Activated CD4-positive, alpha-beta memory T cell treated with anti-CD3 and anti-CD28 coated beads for 36 hours (primary cell): ENCODE data around the gene SCO1. TPM values are rescaled to one million over a fixed set of nuclear protein-coding genes. Genes with fewer than 3 reads are reported as not detected.
"Not testable (repeated sequence)": the region's sequence is repeated elsewhere in the genome, so short reads cannot be mapped to it uniquely, and the experiment has no call there.

Experiments
- CTCF ChIA-PET: fragments of 350-600 bp; sonication (Branson Sonifier 250); formaldehyde crosslinking; loops from one replicate; lab custom pipeline; 2021; ENCODE audit warnings: antibody characterized with exemption, inconsistent platforms; lab: Charles Lee
- POLR2A ChIA-PET: fragments of 350-600 bp; sonication (Branson Sonifier 250); formaldehyde crosslinking; loops from one replicate; lab custom pipeline; 2021; ENCODE audit warnings: antibody characterized with exemption; lab: Charles Lee
- DNase-seq: peaks from one replicate; pipeline ENCODE4 v3.0.0-alpha.2; 2020
- H3K27ac Mint-ChIP-seq: one replicate; pipeline ENCODE4 v1.8.0; 2021; ENCODE audit warnings: mixed read lengths
- H3K27me3 Mint-ChIP-seq: one replicate; pipeline ENCODE4 v1.8.0; 2021; ENCODE audit warnings: mixed read lengths
- H3K36me3 Mint-ChIP-seq: one replicate; pipeline ENCODE4 v1.8.0; 2021; ENCODE audit warnings: mixed read lengths
- H3K4me1 Mint-ChIP-seq: one replicate; pipeline ENCODE4 v1.8.0; 2021; ENCODE audit warnings: low read depth, mixed read lengths
- H3K4me3 Mint-ChIP-seq: one replicate; pipeline ENCODE4 v1.8.0; 2021; ENCODE audit warnings: mild to moderate bottlenecking, mixed read lengths
- H3K9me3 Mint-ChIP-seq: one replicate; pipeline ENCODE4 v1.8.0; 2021; ENCODE audit warnings: mixed read lengths
- intact Hi-C: fragments of 100-400 bp; cut with micrococcal nuclease; formaldehyde crosslinking; loops from one replicate; pipeline ENCODE4 v1.15.1; 2023
- total RNA-seq, 2 experiments: library from RNA; stranded (reverse); gene quantifications; one replicate each; pipeline ENCODE4 v1.2.3, GENCODE V29; 2021

The SCO1 gene
- total RNA-seq, 2 experiments from 2014 or later, result 34.6 to 36.4 TPM

GRCh38 chr17:10718547-10718946 is 21.2 kb upstream of the SCO1 start:
- no peak overlapping the region for H3K27ac Mint-ChIP-seq
- H3K4me3 Mint-ChIP-seq, result no peak overlapping the region
- POLR2A ChIA-PET, result no interaction called here

GRCh38 chr17:10716218-10716617 is 18.9 kb upstream of the SCO1 start:
- intact Hi-C loops, result no loop called here
- CTCF ChIA-PET, result no interaction called here
- no peaks in the 10 kb centered on the region for H3K27me3 Mint-ChIP-seq
- no peak overlapping the region for H3K4me3 Mint-ChIP-seq
- no peak for DNase-seq
- no peaks in the 10 kb centered on the region for H3K4me1 Mint-ChIP-seq
- peaks cover 12% of the 10 kb centered on the region for H3K36me3 Mint-ChIP-seq
- POLR2A ChIA-PET, result no interaction called here
- H3K9me3 Mint-ChIP-seq, result no peaks in the 10 kb centered on the region
- H3K27ac Mint-ChIP-seq, result no peak overlapping the region

More at GRCh38 chr17:10718547-10718946, 21.2 kb upstream of the SCO1 start:
- Mint-ChIP-seq H3K27me3 (no peaks in the 10 kb centered on the region), H3K4me1 (no peaks in the 10 kb centered on the region), H3K36me3 (peaks cover 3% of the 10 kb centered on the region), H3K9me3 (no peaks in the 10 kb centered on the region)
- intact Hi-C loops, result no loop called here
- DNase-seq, result no peak
- CTCF ChIA-PET, result interaction anchor here (0.7 kb wide), 1 partner anchor 72 kb away, joined by 4 read pairs; no protein-coding TSS in a partner anchor

GRCh38 chr17:10713318-10713717 is 16.0 kb upstream of the SCO1 start:
- peaks cover 31% of the 10 kb centered on the region for H3K36me3 Mint-ChIP-seq
- ChIA-PET CTCF (no interaction called here), POLR2A (no interaction called here)
- no peak overlapping the region for H3K27ac Mint-ChIP-seq
- H3K4me3 Mint-ChIP-seq, result no peak overlapping the region
- DNase-seq, result no peak
- peaks cover 3% of the 10 kb centered on the region for H3K4me1 Mint-ChIP-seq
- H3K27me3 Mint-ChIP-seq, result no peaks in the 10 kb centered on the region
- intact Hi-C loops, result no loop called here
- H3K9me3 Mint-ChIP-seq, result no peaks in the 10 kb centered on the region

- Mint-ChIP-seq H3K4me3 (no peak overlapping the region), H3K27ac (no peak overlapping the region), H3K27me3 (no peaks in the 10 kb centered on the region), H3K36me3 (peaks cover 39% of the 10 kb centered on the region), H3K9me3 (no peaks in the 10 kb centered on the region), H3K4me1 (peaks cover 51% of the 10 kb centered on the region)
- no peak for DNase-seq
- CTCF ChIA-PET, result interaction anchor here (1.0 to 1.8 kb wide), 2 partner anchors 31 to 59 kb away, joined by 3 to 8 read pairs; no protein-coding TSS in a partner anchor
- POLR2A ChIA-PET, result no interaction called here
- intact Hi-C loops, result no loop called here
These were observed 8.4 kb upstream of the SCO1 start for GRCh38 chr17:10705727-10706126.

- POLR2A ChIA-PET, result no interaction called here
- Mint-ChIP-seq H3K27me3 (no peaks in the 10 kb centered on the region), H3K9me3 (no peaks in the 10 kb centered on the region), H3K4me3 (no peak overlapping the region), H3K36me3 (peaks cover 24% of the 10 kb centered on the region), H3K27ac (peak overlapping the region; percentile 54), H3K4me1 (peaks cover 56% of the 10 kb centered on the region)
- CTCF ChIA-PET, result interaction anchor here (0.9 to 1.6 kb wide), 4 partner anchors 9 to 56 kb away, joined by 3 to 5 read pairs (median 4); no protein-coding TSS in a partner anchor
- intact Hi-C loops, result no loop called here
- DNase-seq, result no peak
These were observed 5.2 kb upstream of the SCO1 start for GRCh38 chr17:10702574-10702973.

DNA sequence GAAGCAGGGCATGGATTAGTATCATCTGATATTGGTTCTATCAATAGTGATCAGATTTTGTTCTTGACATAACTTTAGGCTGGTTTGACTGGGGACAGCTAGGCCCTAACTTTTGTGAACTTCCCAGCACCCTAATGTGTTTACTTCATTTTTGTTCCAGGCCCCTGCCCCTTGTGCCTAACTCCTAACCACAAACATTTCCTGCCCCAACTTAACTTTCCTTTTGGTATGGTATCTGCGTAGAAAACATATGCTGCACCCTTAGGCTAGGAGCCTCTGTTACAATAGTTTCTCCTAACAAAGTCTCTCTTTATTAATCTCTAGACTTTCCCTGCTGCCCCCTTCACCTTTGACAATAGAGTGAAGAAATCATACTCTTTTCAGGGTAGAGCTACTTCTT is 2.5 kb upstream of the SCO1 start:
- peak; percentile 26 for DNase-seq
- Mint-ChIP-seq H3K9me3 (no peaks in the 10 kb centered on the region), H3K4me1 (peaks cover 56% of the 10 kb centered on the region), H3K36me3 (peaks cover 15% of the 10 kb centered on the region), H3K4me3 (peak overlapping the region; percentile 66), H3K27ac (peak overlapping the region; percentile 90), H3K27me3 (no peaks in the 10 kb centered on the region)
- ChIA-PET POLR2A (no interaction called here), CTCF (interaction anchor here (1.1 kb wide), 1 partner anchor 16 kb away, joined by 3 read pairs; no protein-coding TSS in a partner anchor)
- intact Hi-C loops, result loop anchor here (5.0 kb wide), 2 partner anchors 53 to 1297 kb away; partner anchors contain the start of gene ZNF18

DNA sequence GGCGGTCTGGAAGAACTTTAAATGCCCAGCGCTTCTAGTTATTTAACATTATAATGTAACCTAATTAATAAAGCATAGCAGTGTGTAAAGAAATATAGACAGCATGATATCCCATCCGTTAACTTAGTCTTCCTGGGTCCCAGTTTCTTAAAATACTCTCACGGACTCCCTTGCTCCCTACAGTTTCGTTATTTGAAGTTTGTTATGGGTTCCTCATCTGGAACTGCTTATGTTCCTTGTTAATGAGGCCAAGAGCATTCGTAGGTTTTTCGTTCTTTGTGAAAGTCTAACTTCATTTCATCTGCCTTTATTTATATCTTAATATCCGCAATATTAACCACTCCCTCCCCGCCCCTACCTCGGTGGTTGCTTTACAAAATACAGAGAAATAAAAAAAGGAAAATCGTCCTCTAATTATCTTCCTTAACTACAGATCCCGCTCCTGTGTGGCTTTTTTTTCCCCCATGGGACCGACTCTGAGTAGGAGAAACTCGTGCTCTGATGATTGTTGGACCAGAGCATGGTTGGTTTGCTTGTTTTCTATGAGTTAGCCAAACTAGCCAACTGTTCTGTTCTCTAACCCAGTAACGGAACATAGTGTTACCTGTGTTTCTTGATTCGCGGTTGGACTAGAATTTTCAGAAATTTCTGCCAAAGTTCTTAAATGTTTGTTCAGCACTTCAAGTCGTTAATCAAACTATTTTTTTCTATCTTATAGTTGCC is 924 bp upstream of the SCO1 start:
- intact Hi-C loops, result loop anchor here (5.0 kb wide), 2 partner anchors 51 to 1299 kb away; partner anchors contain the start of gene ZNF18
- Mint-ChIP-seq H3K36me3 (peaks cover 23% of the 10 kb centered on the region), H3K27me3 (no peaks in the 10 kb centered on the region), H3K9me3 (no peaks in the 10 kb centered on the region), H3K27ac (peak overlapping the region; percentile 93), H3K4me1 (peaks cover 52% of the 10 kb centered on the region), H3K4me3 (peak overlapping the region; percentile 92)
- ChIA-PET POLR2A (no interaction called here), CTCF (no interaction called here)
- DNase-seq, result no peak

GRCh38 chr17:10695875-10696407 is 1.4 kb downstream of the SCO1 start:
- H3K27ac Mint-ChIP-seq, result not testable (repeated sequence)

GRCh38 chr17:10687499-10687898 is 9.8 kb downstream of the SCO1 start:
- H3K4me1 Mint-ChIP-seq, result peaks cover 25% of the 10 kb centered on the region
- H3K4me3 Mint-ChIP-seq, result no peak overlapping the region
- H3K27ac Mint-ChIP-seq, result no peak overlapping the region
- ChIA-PET POLR2A (no interaction called here), CTCF (interaction anchor here (1.3 to 1.5 kb wide), 2 partner anchors 41 to 70 kb away, joined by 5 to 6 read pairs; no protein-coding TSS in a partner anchor)
- DNase-seq, result no peak
- H3K27me3 Mint-ChIP-seq, result no peaks in the 10 kb centered on the region
- peaks cover 58% of the 10 kb centered on the region for H3K36me3 Mint-ChIP-seq
- intact Hi-C loops, result no loop called here
- no peaks in the 10 kb centered on the region for H3K9me3 Mint-ChIP-seq

More at GRCh38 chr17:10695875-10696407, 1.4 kb downstream of the SCO1 start:
- not testable (repeated sequence) for DNase-seq, H3K9me3 Mint-ChIP-seq, H3K27me3 Mint-ChIP-seq
- peaks cover 35% of the 10 kb centered on the region for H3K36me3 Mint-ChIP-seq
- CTCF ChIA-PET, result interaction anchor here (0.7 to 2.0 kb wide), 3 partner anchors 12 to 51 kb away, joined by 3 to 10 read pairs (median 3); no protein-coding TSS in a partner anchor
- intact Hi-C loops, result loop anchor here (5.0 kb wide), 2 partner anchors 49 to 1301 kb away; partner anchors contain the start of gene ZNF18
- POLR2A ChIA-PET, result interaction anchor here (1.0 kb wide), 1 partner anchor 88 kb away, joined by 3 read pairs; no protein-coding TSS in a partner anchor
- peaks cover 46% of the 10 kb centered on the region for H3K4me1 Mint-ChIP-seq
- H3K4me3 Mint-ChIP-seq, result peak overlapping the region; percentile 92

DNA sequence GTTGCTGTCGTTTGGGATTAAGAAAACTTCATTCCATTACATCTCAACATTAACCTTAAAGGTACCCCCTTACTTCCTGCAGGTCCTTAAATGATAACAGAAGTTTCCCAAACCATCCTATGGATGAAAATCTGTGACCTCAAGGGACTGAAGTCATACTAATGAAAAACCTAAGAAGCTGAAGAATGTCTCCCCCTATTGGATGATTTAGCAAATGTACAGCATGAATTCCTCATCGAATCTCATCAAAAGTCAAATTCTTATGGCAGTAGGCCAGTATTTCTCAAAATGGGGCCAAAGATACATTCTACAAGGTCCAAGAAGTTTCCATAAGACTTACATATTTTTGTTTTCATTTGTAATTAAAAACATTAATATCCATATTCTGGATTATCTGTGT is 13.5 kb downstream of the SCO1 start:
- no peak for DNase-seq
- Mint-ChIP-seq H3K27ac (no peak overlapping the region), H3K27me3 (no peaks in the 10 kb centered on the region), H3K36me3 (peaks cover 50% of the 10 kb centered on the region), H3K9me3 (no peaks in the 10 kb centered on the region), H3K4me1 (peaks cover 5% of the 10 kb centered on the region), H3K4me3 (no peak overlapping the region)
- intact Hi-C loops, result no loop called here
- CTCF ChIA-PET, result interaction anchor here (0.7 to 3.0 kb wide), 13 partner anchors 9 to 161 kb away, joined by 3 to 20 read pairs (median 4); no protein-coding TSS in a partner anchor
- POLR2A ChIA-PET, result interaction anchor here (0.6 kb wide), 1 partner anchor 608 kb away, joined by 4 read pairs; no protein-coding TSS in a partner anchor

- H3K36me3 Mint-ChIP-seq, result peaks cover 52% of the 10 kb centered on the region
These were observed 15.4 kb downstream of the SCO1 start for GRCh38 chr17:10681866-10682446.

More at GRCh38 chr17:10681866-10682446, 15.4 kb downstream of the SCO1 start:
- intact Hi-C loops, result no loop called here
- DNase-seq, result no peak
- H3K27ac Mint-ChIP-seq, result no peak overlapping the region
- no peaks in the 10 kb centered on the region for H3K9me3 Mint-ChIP-seq
- H3K4me3 Mint-ChIP-seq, result no peak overlapping the region
- ChIA-PET POLR2A (no interaction called here), CTCF (interaction anchor here (0.7 to 3.0 kb wide), 2 partner anchors 35 to 50 kb away, joined by 3 to 19 read pairs; no protein-coding TSS in a partner anchor)
- no peaks in the 10 kb centered on the region for H3K27me3 Mint-ChIP-seq
- H3K4me1 Mint-ChIP-seq, result no peaks in the 10 kb centered on the region
